GM15510 (cell line): ENCODE results near the gene KCNH2.

Experiments
- POLR2A ChIP-seq: IDR thresholded peaks from 3 replicates; pipeline ENCODE4 v1.6.1; 2011; ENCODE audit warnings: borderline replicate concordance; ENCODE audit not compliant: insufficient read length; ENCODE audit errors: extremely low read depth

Gene KCNH2

GRCh38 chr7:150927956-150928344 lies 50.2 kb downstream of the KCNH2 start:
- no peak for TF ChIP-seq POLR2A

GRCh38 chr7:150927157-150927955 lies 50.8 kb downstream of the KCNH2 start:
- no peak for TF ChIP-seq POLR2A

DNA sequence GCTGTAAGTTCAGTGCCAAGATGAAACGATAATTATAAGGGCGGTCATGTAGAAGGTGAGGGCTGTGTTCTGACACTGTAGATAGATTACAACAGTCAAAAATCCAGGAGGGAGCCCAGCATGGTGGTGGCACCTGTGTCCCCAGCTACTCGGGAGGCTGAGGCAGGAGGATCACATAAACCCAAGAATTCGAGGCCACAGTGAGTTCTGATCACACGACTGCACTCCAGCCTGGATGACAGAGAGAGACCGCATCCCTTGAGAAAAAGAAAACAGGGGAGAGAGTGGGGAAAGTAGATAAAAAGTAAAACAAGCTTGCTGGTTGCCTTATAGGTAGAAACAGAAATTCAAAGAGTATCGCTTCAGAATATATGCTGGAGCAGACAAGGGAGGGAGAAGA lies 52.1 kb downstream of the KCNH2 start:
- no peak for TF ChIP-seq POLR2A

GRCh38 chr7:150924369-150924781 lies 53.7 kb downstream of the KCNH2 start:
- TF ChIP-seq POLR2A: no peak

- no peak for TF ChIP-seq POLR2A
Measured at GRCh38 chr7:150923802-150924201, 54.3 kb downstream of the KCNH2 start.

DNA sequence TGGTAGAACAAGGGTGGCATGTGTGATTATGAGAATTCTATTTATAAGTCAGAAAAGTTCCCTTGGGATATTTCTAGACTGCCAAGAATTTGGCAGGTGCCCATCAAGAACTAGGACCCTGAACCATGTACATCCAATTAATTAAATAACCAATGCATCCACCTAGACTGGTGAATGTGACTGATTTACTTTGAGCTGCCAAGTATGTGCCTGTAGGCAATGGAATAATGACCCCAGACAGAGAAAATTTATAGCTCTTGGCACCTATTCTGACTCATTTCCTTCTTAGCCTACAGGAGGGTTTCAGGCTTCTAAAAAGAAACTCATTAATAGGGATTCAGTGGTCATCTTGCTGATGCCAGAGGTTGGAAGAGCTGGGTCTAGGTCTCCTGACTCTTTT lies 54.9 kb downstream of the KCNH2 start:
- no peak for TF ChIP-seq POLR2A

GRCh38 chr7:150919160-150919559 lies 59.0 kb downstream of the KCNH2 start:
- no peak for TF ChIP-seq POLR2A

DNA sequence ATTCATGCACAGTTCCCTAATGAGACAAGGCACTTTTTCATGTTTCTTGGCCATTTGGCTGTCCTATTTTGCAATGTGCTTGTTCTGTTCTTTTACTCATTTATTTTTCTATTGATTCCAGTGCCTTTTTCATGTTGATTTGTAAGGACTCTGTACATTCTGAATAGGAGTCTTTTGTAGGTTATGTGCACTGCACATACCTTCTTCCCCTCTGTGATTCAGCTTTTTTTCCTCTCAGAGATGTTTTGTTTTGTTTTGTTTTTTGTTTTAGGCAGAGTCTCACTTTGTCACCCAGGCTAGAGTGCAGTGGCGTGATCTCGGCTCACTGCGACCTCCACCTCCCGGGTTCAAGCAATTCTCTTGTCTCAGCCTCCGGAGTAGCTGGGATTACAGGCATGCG lies 59.7 kb downstream of the KCNH2 start:
- TF ChIP-seq POLR2A: no peak

DNA sequence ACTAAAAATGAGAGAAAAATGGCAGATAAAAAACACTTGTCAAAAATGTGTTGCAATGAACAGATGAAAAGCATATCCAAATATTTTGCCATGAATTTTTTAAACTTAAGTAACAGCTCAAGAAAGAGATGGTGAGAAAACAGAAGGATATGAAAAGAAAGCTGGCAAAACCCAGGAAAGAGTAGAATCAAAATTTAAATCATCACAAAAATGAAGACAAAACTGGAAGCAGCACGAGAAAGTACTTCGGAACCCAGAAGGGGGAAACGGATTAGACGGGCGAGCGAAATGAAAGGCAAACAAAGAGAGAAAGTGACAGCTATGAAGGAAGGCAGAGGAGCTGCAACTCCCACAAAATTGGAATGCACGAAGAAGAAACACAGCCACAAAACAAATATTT lies 60.2 kb downstream of the KCNH2 start:
- TF ChIP-seq POLR2A: no peak

DNA sequence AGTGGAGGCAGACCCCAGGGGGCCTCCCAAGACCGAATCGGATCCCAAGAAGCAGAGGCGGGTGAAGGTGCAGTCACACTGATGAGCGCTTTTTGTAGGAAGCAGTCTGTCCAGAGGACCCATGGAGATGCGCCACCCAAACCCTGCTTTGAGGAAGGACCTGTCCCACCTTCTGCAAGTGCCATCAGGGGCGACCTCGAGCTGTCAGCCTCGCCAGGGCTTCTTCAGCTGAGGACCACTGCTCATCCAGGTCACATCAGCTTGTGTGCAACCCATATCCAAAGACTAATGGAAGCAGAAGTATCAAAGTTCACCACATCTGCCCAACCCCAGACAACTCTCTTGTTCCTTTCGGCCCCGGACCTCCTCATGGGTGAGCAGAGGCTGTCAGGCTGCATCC lies 61.5 kb downstream of the KCNH2 start:
- no peak for TF ChIP-seq POLR2A

- TF ChIP-seq POLR2A: no peak
Measured at GRCh38 chr7:150914966-150915365, 63.2 kb downstream of the KCNH2 start.

GRCh38 chr7:150914196-150914595 lies 63.9 kb downstream of the KCNH2 start:
- no peak for TF ChIP-seq POLR2A

DNA sequence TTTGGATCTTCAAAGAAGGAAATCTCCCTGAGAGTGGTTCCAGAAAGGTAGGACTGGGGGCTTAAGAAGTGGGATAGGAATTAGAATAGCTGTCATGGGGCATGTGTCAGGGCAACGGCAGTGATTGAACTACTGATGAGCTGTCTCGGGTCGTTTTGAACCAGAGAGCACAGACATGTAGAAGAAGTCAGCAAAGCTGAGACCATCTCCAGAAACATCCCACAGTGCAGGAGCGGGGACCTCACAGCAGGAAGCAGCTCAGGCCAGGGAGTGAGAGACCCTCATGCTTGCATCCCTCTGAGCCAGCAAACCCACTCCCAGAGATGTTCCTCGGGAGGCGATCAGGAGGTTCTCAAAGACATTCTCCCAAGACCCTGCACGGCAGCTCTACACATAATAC lies 65.7 kb downstream of the KCNH2 start:
- TF ChIP-seq POLR2A: no peak

DNA sequence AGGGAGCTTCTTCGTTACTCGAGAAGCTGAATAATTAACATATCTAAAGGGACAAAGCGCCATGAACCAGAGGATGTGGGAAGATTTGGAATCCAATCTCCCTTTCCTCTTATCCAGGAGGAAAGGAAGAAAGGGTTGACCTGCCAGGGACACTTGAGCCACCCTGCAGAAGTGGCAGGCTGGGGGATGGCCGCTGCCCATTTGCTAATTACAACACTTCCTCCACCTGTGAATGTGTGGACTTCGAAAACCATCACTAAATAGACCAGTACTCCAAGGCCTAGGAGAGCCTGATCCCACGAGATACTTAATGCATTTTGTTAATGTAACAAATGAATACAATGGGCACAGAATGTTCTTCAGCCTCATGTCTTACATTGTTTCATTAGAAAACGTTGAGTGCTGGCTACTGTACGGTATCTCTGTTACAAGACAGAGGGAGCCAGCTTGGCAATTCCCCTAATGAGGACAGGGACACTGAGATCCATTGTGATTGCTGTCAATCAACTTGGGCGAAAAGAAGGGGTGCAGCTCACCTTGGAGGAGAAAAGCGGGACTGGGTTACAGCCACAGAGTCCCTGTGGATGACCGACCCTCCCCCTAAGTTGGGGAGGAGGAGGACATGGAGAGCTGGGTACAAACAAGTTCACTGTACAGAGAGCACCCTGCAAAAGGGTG lies 66.4 kb downstream of the KCNH2 start:
- no peak for TF ChIP-seq POLR2A

DNA sequence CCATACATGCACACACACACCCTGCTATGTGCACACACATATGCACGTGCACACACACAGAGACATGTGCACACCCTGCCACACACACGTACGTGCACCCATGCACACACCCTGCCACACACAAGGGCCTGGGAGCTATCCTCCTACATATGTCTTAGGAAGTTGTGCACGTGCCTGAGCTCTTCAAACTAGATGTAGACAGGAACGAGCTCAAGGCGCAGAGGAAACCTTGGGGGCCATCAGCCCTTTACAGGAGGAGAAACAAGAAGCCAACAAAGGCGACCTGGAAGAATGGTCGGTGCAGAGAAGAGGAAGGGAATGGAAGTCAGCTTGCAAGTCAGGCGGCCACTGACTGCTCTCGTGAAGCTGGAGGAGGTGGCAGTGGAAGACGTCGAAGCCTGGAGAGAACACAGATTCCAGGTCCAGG lies 67.1 kb downstream of the KCNH2 start:
- TF ChIP-seq POLR2A: no peak
